HG03135 (cell line): Measurements from ENCODE around the gene CCND1.

ENCODE experiments used
- ATAC-seq: cut with Tn5 transposase; IDR thresholded peaks from one replicate; pipeline ENCODE4 v1.9.1; 2021; ENCODE audit warnings: mild to moderate bottlenecking, moderate library complexity; ENCODE audit not compliant: unreplicated experiment

Gene CCND1

GRCh38 chr11:69651834-69652620 lies 11.1 kb downstream of the CCND1 start:
- no peak for ATAC-seq

- no peak for ATAC-seq
These were observed 12.0 kb downstream of the CCND1 start for GRCh38 chr11:69652999-69653398.

GRCh38 chr11:69653406-69653960 lies 12.5 kb downstream of the CCND1 start:
- no peak for ATAC-seq

- ATAC-seq: no peak
These were observed 13.2 kb downstream of the CCND1 start for GRCh38 chr11:69654001-69654659.

GRCh38 chr11:69654660-69655478 lies 13.9 kb downstream of the CCND1 start:
- ATAC-seq: no peak

GRCh38 chr11:69655479-69656428 lies 14.8 kb downstream of the CCND1 start:
- no peak for ATAC-seq

- ATAC-seq: no peak
These were observed 15.8 kb downstream of the CCND1 start for GRCh38 chr11:69656536-69657455.

- ATAC-seq: no peak
These were observed 16.5 kb downstream of the CCND1 start for GRCh38 chr11:69657456-69657910.

- no peak for ATAC-seq
These were observed 17.1 kb downstream of the CCND1 start for GRCh38 chr11:69657911-69658625.

GRCh38 chr11:69658626-69659450 lies 17.9 kb downstream of the CCND1 start:
- ATAC-seq: no peak

GRCh38 chr11:69659591-69659990 lies 18.6 kb downstream of the CCND1 start:
- no peak for ATAC-seq

- no peak for ATAC-seq
These were observed 19.1 kb downstream of the CCND1 start for GRCh38 chr11:69660001-69660500.

- ATAC-seq: no peak
These were observed 20.4 kb downstream of the CCND1 start for GRCh38 chr11:69661413-69661715.

GRCh38 chr11:69662021-69662698 lies 21.2 kb downstream of the CCND1 start:
- no peak for ATAC-seq

- no peak for ATAC-seq
These were observed 21.9 kb downstream of the CCND1 start for GRCh38 chr11:69662806-69663205.

- no peak for ATAC-seq
These were observed 22.4 kb downstream of the CCND1 start for GRCh38 chr11:69663326-69663725.
